Keratinocyte (primary cell): Measurements from ENCODE around the gene CNTNAP2. TPM values are rescaled to one million over a fixed set of nuclear protein-coding genes. Genes with fewer than 3 reads are reported as not detected.

Experiments used
- DNase-seq: peaks from one replicate; pipeline ENCODE4 v3.0.0-alpha.2; 2011; ENCODE audit warnings: low read depth, missing footprints, low spot score
- FAIRE-seq: peaks from 2 replicates; lab custom pipeline; 2011; peaks lifted over from hg19 to GRCh38; lab: Jason Lieb, UNC
- H2AFZ ChIP-seq: 2 replicates; pipeline ENCODE4 v1.6.0; 2012; ENCODE audit warnings: low read length, control low read depth, inconsistent platforms; ENCODE audit not compliant: control insufficient read depth
- H3K27ac ChIP-seq: 2 replicates; pipeline ENCODE4 v1.5.1; 2011; ENCODE audit warnings: low read length; ENCODE audit not compliant: control insufficient read depth, insufficient read depth
- H3K27me3 ChIP-seq: 3 replicates; pipeline ENCODE4 v1.6.0; 2011; ENCODE audit warnings: low read length; ENCODE audit not compliant: control insufficient read depth, insufficient read depth; ENCODE audit errors: extremely low read depth
- H3K36me3 ChIP-seq, 2 experiments: 2 replicates in 1 of 2; 3 replicates in 1 of 2; pipeline ENCODE4 v1.5.1; 2011; ENCODE audit warnings: low read length in 2 of 2, mild to moderate bottlenecking in 1 of 2; ENCODE audit not compliant: control insufficient read depth in 2 of 2, insufficient read depth in 2 of 2; ENCODE audit errors: extremely low read depth in 1 of 2
- H3K4me1 ChIP-seq: 3 replicates; pipeline ENCODE4 v1.5.1; 2011; ENCODE audit warnings: low read length; ENCODE audit not compliant: control insufficient read depth, insufficient read depth; ENCODE audit errors: extremely low read depth
- H3K4me2 ChIP-seq: 3 replicates; pipeline ENCODE4 v1.6.0; 2011; ENCODE audit warnings: low read depth, low read length; ENCODE audit not compliant: control insufficient read depth, insufficient read depth; ENCODE audit errors: extremely low read depth
- H3K4me3 ChIP-seq, 3 experiments: fragments of 200-600 bp in 1 of 3; sonication (generic) in 1 of 3; 2 replicates in 2 of 3; 3 replicates in 1 of 3; pipeline ENCODE4 v1.5.1; 2011 to 2016; ENCODE audit warnings: low read length in 3 of 3, mild to moderate bottlenecking in 3 of 3, control low read depth in 2 of 3, inconsistent platforms in 1 of 3, low read depth in 1 of 3, mixed read lengths in 1 of 3, mixed run types in 1 of 3, moderate library complexity in 1 of 3; ENCODE audit not compliant: control insufficient read depth in 2 of 3, insufficient read depth in 2 of 3; ENCODE audit errors: extremely low read depth in 1 of 3
- H3K79me2 ChIP-seq: 2 replicates; pipeline ENCODE4 v1.6.0; 2012; ENCODE audit warnings: low read length; ENCODE audit not compliant: control insufficient read depth, insufficient read depth
- H3K9ac ChIP-seq: 3 replicates; pipeline ENCODE4 v1.6.0; 2011; ENCODE audit warnings: low read length; ENCODE audit not compliant: control insufficient read depth, insufficient read depth; ENCODE audit errors: extremely low read depth
- H3K9me1 ChIP-seq: 3 replicates; pipeline ENCODE4 v1.6.0; 2011; ENCODE audit warnings: low read length; ENCODE audit not compliant: control insufficient read depth, insufficient read depth; ENCODE audit errors: extremely low read depth
- H3K9me3 ChIP-seq: 2 replicates; pipeline ENCODE4 v1.5.1; 2012; ENCODE audit warnings: low read depth, low read length; ENCODE audit not compliant: control insufficient read depth
- H4K20me1 ChIP-seq: 3 replicates; pipeline ENCODE4 v1.6.0; 2011; ENCODE audit warnings: low read length; ENCODE audit not compliant: control insufficient read depth, insufficient read depth; ENCODE audit errors: extremely low read depth
- CTCF ChIP-seq, 3 experiments: IDR thresholded peaks in 1 of 3; conservative IDR thresholded peaks in 1 of 3; optimal IDR thresholded peaks in 1 of 3; 2 replicates in 2 of 3; 3 replicates in 1 of 3; pipeline versions ENCODE3 to v1.5.1; 2011; ENCODE audit warnings: low read length in 3 of 3, mild to moderate bottlenecking in 3 of 3, moderate library complexity in 2 of 3, control low read depth in 1 of 3, inconsistent platforms in 1 of 3; ENCODE audit not compliant: insufficient read depth in 2 of 3; ENCODE audit errors: extremely low read depth in 1 of 3
- EZH2 ChIP-seq: IDR thresholded peaks from one replicate; pipeline ENCODE4 v1.6.1; 2012; ENCODE audit warnings: inconsistent platforms, mild to moderate bottlenecking, low read length, moderate library complexity
- dilution Hi-C: fragments of 300-500 bp; cut with MboI; formaldehyde crosslinking; loops from one replicate; pipeline ENCODE4 v1.7.0; 2020; ENCODE audit warnings: low sequenced_read_pairs; ENCODE audit not compliant: extremely low pct_ligation_motif_present
- polyA plus RNA-seq, 5 experiments: library from polyadenylated mRNA; depleted of rRNA in 3 of 5; stranded (reverse) in 3 of 5; stranded (forward) in 1 of 5; unstranded in 1 of 5; fragments of >200 nt; gene quantifications; 1 replicate in 1 of 5; 2 replicates in 3 of 5; 3 replicates in 1 of 5; pipeline versions ENCODE4 v1.2.1 to v1.2.3, GENCODE V29; 2011 to 2012; ENCODE audit warnings: missing spikeins in 2 of 5, low read depth in 1 of 5, low replicate concordance in 1 of 5

Gene CNTNAP2
- polyA plus RNA-seq, 1 donor (not counting 4 experiments of a cell fraction or from before 2014, with no cell fraction given): 1.4 TPM

GRCh38 chr7:147912291-147912690 is 1795.7 kb downstream of the CNTNAP2 start:
- Histone ChIP-seq H3K4me1 (no peaks in the 10 kb centered on the region), H3K4me2 (no peak overlapping the region), H3K9me3 (peaks cover 3% of the 10 kb centered on the region), H3K4me3 (no peak overlapping the region), H3K79me2 (no peaks in the 10 kb centered on the region), H3K27ac (no peak overlapping the region), H3K9me1 (no peaks in the 10 kb centered on the region), H3K27me3 (no peaks in the 10 kb centered on the region), H3K9ac (no peak overlapping the region), H4K20me1 (no peaks in the 10 kb centered on the region), H3K36me3 (no peaks in the 10 kb centered on the region), H2AFZ (no peak overlapping the region)
- FAIRE-seq: no peak
- TF ChIP-seq CTCF (optimal IDR thresholded peaks at IDR 0.05 in 1 of 3, IDR thresholded peaks at IDR 0.05 in 1 of 3, conservative IDR thresholded peaks at IDR 0.05 in 1 of 3; ENCODE audit: extremely low read depth in 1 of 3, insufficient read depth in 2 of 3, low read length in 3 of 3) (no peak), EZH2 (no peak)
- dilution Hi-C loops: no loop called here
- DNase-seq: no peak

- Histone ChIP-seq H3K79me2 (no peaks in the 10 kb centered on the region), H3K9ac (no peak overlapping the region), H3K27me3 (no peaks in the 10 kb centered on the region), H3K4me1 (no peaks in the 10 kb centered on the region), H3K4me2 (no peak overlapping the region), H3K4me3 (no peak overlapping the region), H3K9me1 (no peaks in the 10 kb centered on the region), H3K9me3 (peaks cover 3% of the 10 kb centered on the region), H3K36me3 (no peaks in the 10 kb centered on the region), H4K20me1 (no peaks in the 10 kb centered on the region), H3K27ac (no peak overlapping the region), H2AFZ (no peak overlapping the region)
- TF ChIP-seq CTCF (optimal IDR thresholded peaks at IDR 0.05 in 1 of 3, IDR thresholded peaks at IDR 0.05 in 1 of 3, conservative IDR thresholded peaks at IDR 0.05 in 1 of 3; ENCODE audit: extremely low read depth in 1 of 3, insufficient read depth in 2 of 3, low read length in 3 of 3) (no peak), EZH2 (no peak)
- DNase-seq (no peak), FAIRE-seq (no peak)
- dilution Hi-C loops: no loop called here
These were observed 1796.5 kb downstream of the CNTNAP2 start for GRCh38 chr7:147912946-147913638.
